ENCODE data around the gene BACH2. TPM values are rescaled to one million over a fixed set of nuclear protein-coding genes. Genes with fewer than 3 reads are reported as not detected.

BACH2 gene
- total RNA-seq, 1 donor from 2014 or later: 7.8 TPM

DNA sequence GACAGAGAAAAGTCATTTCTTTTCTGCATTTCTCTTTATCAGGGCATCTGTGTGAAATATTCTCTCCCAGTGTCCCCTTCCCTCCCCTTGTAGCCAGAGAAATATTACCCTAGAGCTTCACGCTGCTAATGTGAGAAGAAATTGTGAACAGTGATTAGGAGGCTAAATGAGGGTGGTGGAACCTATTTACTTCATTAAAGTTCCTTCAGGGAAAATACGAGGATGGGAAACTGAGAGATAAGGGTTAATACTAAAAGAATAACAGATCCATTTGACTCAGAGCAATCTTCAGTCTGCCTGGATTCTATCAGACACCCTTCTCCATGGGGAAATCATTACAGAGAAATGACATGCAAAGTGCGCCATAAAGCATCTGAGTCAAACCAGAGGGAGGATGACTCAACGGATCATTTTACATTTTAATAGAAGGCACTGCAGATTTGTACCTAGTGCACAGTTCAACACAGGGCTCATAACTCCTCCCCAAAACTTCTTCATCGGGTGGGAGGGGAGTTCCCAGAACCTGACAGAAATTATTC, 271.1 kb downstream of the BACH2 start:
- Mint-ChIP-seq H3K27me3 (ENCODE audit: low read depth) (no peaks in the 10 kb centered on the region), H3K27ac (ENCODE audit: unreplicated experiment) (peak overlapping the region; percentile 59), H3K4me1 (ENCODE audit: low read depth) (peaks cover 19% of the 10 kb centered on the region), H3K36me3 (ENCODE audit: low read depth) (no peaks in the 10 kb centered on the region), H3K4me3 (ENCODE audit: unreplicated experiment) (peak overlapping the region; percentile 35), H3K9me3 (ENCODE audit: low read depth) (no peaks in the 10 kb centered on the region)
- no peak for DNase-seq (ENCODE audit: low spot score)
- TF ChIP-seq, protein P1, sequence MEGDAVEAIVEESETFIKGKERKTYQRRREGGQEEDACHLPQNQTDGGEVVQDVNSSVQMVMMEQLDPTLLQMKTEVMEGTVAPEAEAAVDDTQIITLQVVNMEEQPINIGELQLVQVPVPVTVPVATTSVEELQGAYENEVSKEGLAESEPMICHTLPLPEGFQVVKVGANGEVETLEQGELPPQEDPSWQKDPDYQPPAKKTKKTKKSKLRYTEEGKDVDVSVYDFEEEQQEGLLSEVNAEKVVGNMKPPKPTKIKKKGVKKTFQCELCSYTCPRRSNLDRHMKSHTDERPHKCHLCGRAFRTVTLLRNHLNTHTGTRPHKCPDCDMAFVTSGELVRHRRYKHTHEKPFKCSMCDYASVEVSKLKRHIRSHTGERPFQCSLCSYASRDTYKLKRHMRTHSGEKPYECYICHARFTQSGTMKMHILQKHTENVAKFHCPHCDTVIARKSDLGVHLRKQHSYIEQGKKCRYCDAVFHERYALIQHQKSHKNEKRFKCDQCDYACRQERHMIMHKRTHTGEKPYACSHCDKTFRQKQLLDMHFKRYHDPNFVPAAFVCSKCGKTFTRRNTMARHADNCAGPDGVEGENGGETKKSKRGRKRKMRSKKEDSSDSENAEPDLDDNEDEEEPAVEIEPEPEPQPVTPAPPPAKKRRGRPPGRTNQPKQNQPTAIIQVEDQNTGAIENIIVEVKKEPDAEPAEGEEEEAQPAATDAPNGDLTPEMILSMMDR (IDR thresholded peaks at IDR 0.05): no peak

DNA sequence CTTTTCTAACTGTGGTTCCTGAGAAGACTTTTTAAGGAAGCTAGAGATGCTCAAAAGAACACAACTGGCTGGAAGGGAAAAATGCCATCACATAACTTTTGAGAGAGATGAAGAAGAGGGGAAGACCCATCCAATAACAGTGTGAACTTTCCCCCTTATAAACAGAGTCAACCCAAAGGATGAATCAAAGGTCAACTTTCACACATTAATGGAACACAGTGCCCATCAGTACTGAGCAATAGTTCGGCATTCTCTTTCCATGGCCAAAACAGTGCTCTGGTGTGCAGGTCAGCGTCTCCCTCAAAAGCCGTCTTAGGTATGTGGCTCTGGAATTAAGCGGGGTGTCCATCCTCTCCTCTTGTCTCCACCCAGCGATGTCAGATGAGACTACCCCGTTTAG, 272.0 kb downstream of the BACH2 start:
- Mint-ChIP-seq H3K27me3 (ENCODE audit: low read depth) (no peaks in the 10 kb centered on the region), H3K9me3 (ENCODE audit: low read depth) (no peaks in the 10 kb centered on the region), H3K27ac (ENCODE audit: unreplicated experiment) (no peak overlapping the region), H3K36me3 (ENCODE audit: low read depth) (no peaks in the 10 kb centered on the region), H3K4me1 (ENCODE audit: low read depth) (peaks cover 21% of the 10 kb centered on the region), H3K4me3 (ENCODE audit: unreplicated experiment) (no peak overlapping the region)
- DNase-seq (ENCODE audit: low spot score): no peak
- TF ChIP-seq, protein P1 (IDR thresholded peaks at IDR 0.05): no peak

DNA sequence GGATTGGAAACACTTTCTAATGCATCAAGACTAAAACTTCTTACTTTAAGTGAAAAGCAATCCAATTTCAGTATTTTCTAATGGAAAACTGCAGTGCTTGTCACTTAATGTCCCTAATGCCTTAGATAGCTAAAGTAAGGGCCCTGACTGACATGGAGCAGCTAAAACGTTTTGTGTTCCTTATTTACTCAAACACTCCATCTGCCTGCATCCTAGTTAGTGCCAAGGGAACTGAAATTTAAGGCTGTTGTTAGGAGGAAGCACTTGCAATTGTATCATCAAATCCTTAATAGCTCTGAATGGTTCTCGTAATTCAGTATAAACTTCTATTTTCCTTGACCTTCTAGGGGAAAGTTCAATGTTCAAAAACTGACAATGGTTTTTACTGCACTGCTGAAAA, 274.9 kb downstream of the BACH2 start:
- H3K36me3 Mint-ChIP-seq (ENCODE audit: low read depth): peaks cover 4% of the 10 kb centered on the region
- peaks cover 21% of the 10 kb centered on the region for H3K4me1 Mint-ChIP-seq (ENCODE audit: low read depth)
- TF ChIP-seq, protein P1 (IDR thresholded peaks at IDR 0.05): no peak
- no peak overlapping the region for H3K27ac Mint-ChIP-seq (ENCODE audit: unreplicated experiment)
- no peak overlapping the region for H3K4me3 Mint-ChIP-seq (ENCODE audit: unreplicated experiment)
- peaks cover 7% of the 10 kb centered on the region for H3K9me3 Mint-ChIP-seq (ENCODE audit: low read depth)
- H3K27me3 Mint-ChIP-seq (ENCODE audit: low read depth): no peaks in the 10 kb centered on the region
- DNase-seq (ENCODE audit: low spot score): no peak

DNA sequence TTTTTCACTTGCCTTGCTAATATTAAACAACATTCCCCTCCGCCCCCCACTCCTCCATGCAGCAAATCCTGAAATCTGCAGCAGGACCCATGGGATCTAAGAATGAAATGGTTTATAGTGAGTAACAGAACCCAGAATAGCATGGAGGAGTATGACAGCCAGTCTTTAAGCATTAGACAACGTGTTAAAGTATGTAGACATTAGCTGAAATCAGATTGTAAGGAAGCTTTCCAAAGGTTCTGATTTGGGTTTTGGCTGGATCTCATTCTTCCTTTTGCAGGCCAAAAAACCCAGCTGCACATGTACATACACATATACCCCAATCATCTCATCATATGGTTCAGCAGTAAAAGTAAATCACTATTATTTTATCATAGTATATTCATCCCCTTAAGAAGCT, 275.9 kb downstream of the BACH2 start:
- no peak overlapping the region for H3K4me3 Mint-ChIP-seq (ENCODE audit: unreplicated experiment)
- no peak for DNase-seq (ENCODE audit: low spot score)
- no peaks in the 10 kb centered on the region for H3K27me3 Mint-ChIP-seq (ENCODE audit: low read depth)
- H3K36me3 Mint-ChIP-seq (ENCODE audit: low read depth): peaks cover 4% of the 10 kb centered on the region
- peaks cover 7% of the 10 kb centered on the region for H3K9me3 Mint-ChIP-seq (ENCODE audit: low read depth)
- TF ChIP-seq, protein P1 (IDR thresholded peaks at IDR 0.05): no peak
- peaks cover 16% of the 10 kb centered on the region for H3K4me1 Mint-ChIP-seq (ENCODE audit: low read depth)
- H3K27ac Mint-ChIP-seq (ENCODE audit: unreplicated experiment): no peak overlapping the region

DNA sequence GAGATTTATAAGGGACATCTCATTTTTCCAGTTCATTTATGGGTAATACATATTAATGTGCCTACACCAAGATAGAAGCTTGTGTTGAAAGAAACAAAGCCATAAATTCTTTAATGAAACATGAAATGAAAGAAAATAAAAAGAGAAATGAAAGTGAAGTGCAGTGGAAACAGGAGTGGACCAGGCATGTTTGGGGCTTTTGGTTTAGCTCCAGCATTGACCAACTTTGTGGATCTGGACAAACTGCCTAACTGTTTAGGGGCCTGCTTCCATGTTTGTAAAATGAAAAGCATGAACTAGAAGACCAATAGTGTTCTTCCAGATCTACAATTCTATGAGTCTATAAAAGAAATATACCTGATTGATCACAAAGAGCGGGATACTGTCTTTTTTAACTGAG, 277.4 kb downstream of the BACH2 start:
- Mint-ChIP-seq H3K36me3 (ENCODE audit: low read depth) (peaks cover 4% of the 10 kb centered on the region), H3K27me3 (ENCODE audit: low read depth) (no peaks in the 10 kb centered on the region), H3K4me3 (ENCODE audit: unreplicated experiment) (no peak overlapping the region), H3K27ac (ENCODE audit: unreplicated experiment) (no peak overlapping the region), H3K9me3 (ENCODE audit: low read depth) (peaks cover 7% of the 10 kb centered on the region), H3K4me1 (ENCODE audit: low read depth) (peaks cover 4% of the 10 kb centered on the region)
- TF ChIP-seq, protein P1 (IDR thresholded peaks at IDR 0.05): no peak
- no peak for DNase-seq (ENCODE audit: low spot score)

Data from chondrocyte (in vitro differentiated cells).